Right ventricle myocardium inferior (tissue), 1 donor: Measurements from ENCODE around the gene NALCN. TPM values are rescaled to one million over a fixed set of nuclear protein-coding genes. Genes with fewer than 3 reads are reported as not detected.

Experiments used
- ATAC-seq: fragments of 200-7000 bp; cut with Tn5 transposase; one replicate; pipeline ENCODE4 v1.9.1; 2020; ENCODE audit warnings: mild to moderate bottlenecking, moderate library complexity
- DNase-seq: peaks from one replicate; pipeline ENCODE4 v3.0.0; 2021; ENCODE audit errors: missing footprints
- intact Hi-C: fragments of 100-400 bp; cut with DNase I; formaldehyde crosslinking; loops from one replicate; pipeline ENCODE4 v1.11.0; 2022
- total RNA-seq: library from RNA; stranded (reverse); fragmentation: NEBNext Ultra II Directional; extraction: Animal tissue kit (Norgen Biotek cat#: 25700); gene quantifications from one replicate; pipeline ENCODE4 v1.2.1, GENCODE V29; 2021
- donor health status: DM: no; HTN: yes; CAD: no; lungs with severe emphysema.

NALCN gene
- total RNA-seq, 1 donor from 2014 or later = 8.7 TPM

GRCh38 chr13:101092985-101093384 is 323.3 kb downstream of the NALCN start:
- ATAC-seq (no peak), DNase-seq (no peak)
- intact Hi-C loops = no loop called here

GRCh38 chr13:101090287-101090686 is 326.0 kb downstream of the NALCN start:
- intact Hi-C loops = no loop called here
- DNase-seq = no peak
- ATAC-seq = no peak

GRCh38 chr13:101085551-101085950 is 330.8 kb downstream of the NALCN start:
- DNase-seq (no peak), ATAC-seq (no peak)
- intact Hi-C loops = no loop called here

GRCh38 chr13:101082441-101082840 is 333.9 kb downstream of the NALCN start:
- no peak for ATAC-seq
- no peak for DNase-seq
- intact Hi-C loops = no loop called here

- intact Hi-C loops = no loop called here
- DNase-seq (no peak), ATAC-seq (no peak)
These were observed 335.7 kb downstream of the NALCN start for GRCh38 chr13:101080616-101081015.

- intact Hi-C loops = no loop called here
- ATAC-seq = no peak
- no peak for DNase-seq
These were observed 351.0 kb downstream of the NALCN start for GRCh38 chr13:101065329-101065728.

- ATAC-seq = no peak
- intact Hi-C loops = no loop called here
- no peak for DNase-seq
These were observed 356.5 kb downstream of the NALCN start for GRCh38 chr13:101059793-101060192.

GRCh38 chr13:101058841-101059240 is 357.5 kb downstream of the NALCN start:
- no peak for DNase-seq
- intact Hi-C loops = no loop called here
- no peak for ATAC-seq

GRCh38 chr13:101053301-101054093 is 362.8 kb downstream of the NALCN start:
- DNase-seq = no peak
- intact Hi-C loops = no loop called here
- no peak for ATAC-seq

GRCh38 chr13:101049166-101049850 is 367.0 kb downstream of the NALCN start:
- no peak for ATAC-seq
- intact Hi-C loops = no loop called here
- no peak for DNase-seq

- intact Hi-C loops = no loop called here
- ATAC-seq (no peak), DNase-seq (no peak)
These were observed 379.8 kb downstream of the NALCN start for GRCh38 chr13:101036546-101036945.

GRCh38 chr13:101035119-101035620 is 381.1 kb downstream of the NALCN start:
- ATAC-seq (no peak), DNase-seq (no peak)
- intact Hi-C loops = no loop called here

- no peak for DNase-seq
- intact Hi-C loops = no loop called here
- ATAC-seq = no peak
These were observed 389.4 kb downstream of the NALCN start for GRCh38 chr13:101026736-101027398.

GRCh38 chr13:101026328-101026727 is 390.0 kb downstream of the NALCN start:
- ATAC-seq = no peak
- intact Hi-C loops = no loop called here
- no peak for DNase-seq

- DNase-seq (no peak), ATAC-seq (no peak)
- intact Hi-C loops = no loop called here
These were observed 390.4 kb downstream of the NALCN start for GRCh38 chr13:101025925-101026324.

GRCh38 chr13:101025519-101025918 is 390.8 kb downstream of the NALCN start:
- intact Hi-C loops = no loop called here
- DNase-seq (no peak), ATAC-seq (no peak)

- DNase-seq = no peak
- intact Hi-C loops = no loop called here
- ATAC-seq = no peak
These were observed 397.2 kb downstream of the NALCN start for GRCh38 chr13:101019126-101019525.

- ATAC-seq (no peak), DNase-seq (no peak)
- intact Hi-C loops = no loop called here
These were observed 397.6 kb downstream of the NALCN start for GRCh38 chr13:101018720-101019119.

- no peak for DNase-seq
- ATAC-seq = no peak
- intact Hi-C loops = no loop called here
These were observed 399.0 kb downstream of the NALCN start for GRCh38 chr13:101017123-101017872.
